HG03060 (cell line): ENCODE measurements around the gene MYH7.

ENCODE experiments used
- ATAC-seq: cut with Tn5 transposase; IDR thresholded peaks from one replicate; pipeline ENCODE4 v1.9.1; 2021; ENCODE audit warnings: low read depth, moderate number of reproducible peaks; ENCODE audit not compliant: unreplicated experiment

The MYH7 gene

DNA sequence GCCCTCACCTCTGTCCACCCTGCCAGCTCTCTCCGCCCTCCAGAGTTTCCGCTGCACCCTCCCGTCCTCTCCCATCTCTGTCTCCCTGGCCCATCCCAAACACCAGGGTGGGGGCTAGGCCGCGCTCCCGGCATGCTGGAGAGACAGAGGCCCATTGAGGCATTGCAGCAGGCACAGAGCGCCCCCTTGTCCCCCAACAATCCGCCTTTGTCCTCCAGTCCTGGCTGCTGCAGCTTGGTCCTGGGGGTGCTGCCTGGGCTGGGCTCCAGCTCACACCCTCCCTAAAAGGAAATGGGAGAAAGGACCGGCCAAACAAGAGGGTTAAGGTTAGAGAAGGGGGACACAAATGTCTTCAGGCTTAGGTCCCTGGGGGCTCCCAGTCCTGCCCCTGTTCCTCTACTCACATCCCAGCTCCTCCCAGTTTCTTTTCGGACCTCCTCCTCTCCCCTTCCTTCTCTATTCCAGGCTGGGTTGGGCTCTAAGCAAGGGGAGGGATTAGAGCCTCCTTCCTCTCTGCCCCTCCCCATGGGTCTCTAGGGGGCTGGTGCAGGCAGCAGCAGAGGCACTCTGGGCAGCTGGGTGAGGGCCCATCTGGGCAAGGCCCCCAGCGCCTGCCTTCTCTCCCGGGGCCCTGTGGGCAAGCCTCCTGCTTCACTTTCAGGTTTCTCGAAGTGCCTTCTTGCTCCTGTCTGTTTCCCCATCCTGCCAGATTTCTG is 58.8 kb downstream of the MYH7 start, which contains the start of gene CMTM5:
TSS of gene CMTM5 (plus strand) at position 565 of the 716 bp plus-strand sequence. CDS start 206 bp downstream, outside the sequence.
- ATAC-seq = no peak

GRCh38 chr14:23375527-23376251 is 59.8 kb downstream of the MYH7 start:
- ATAC-seq = no peak

DNA sequence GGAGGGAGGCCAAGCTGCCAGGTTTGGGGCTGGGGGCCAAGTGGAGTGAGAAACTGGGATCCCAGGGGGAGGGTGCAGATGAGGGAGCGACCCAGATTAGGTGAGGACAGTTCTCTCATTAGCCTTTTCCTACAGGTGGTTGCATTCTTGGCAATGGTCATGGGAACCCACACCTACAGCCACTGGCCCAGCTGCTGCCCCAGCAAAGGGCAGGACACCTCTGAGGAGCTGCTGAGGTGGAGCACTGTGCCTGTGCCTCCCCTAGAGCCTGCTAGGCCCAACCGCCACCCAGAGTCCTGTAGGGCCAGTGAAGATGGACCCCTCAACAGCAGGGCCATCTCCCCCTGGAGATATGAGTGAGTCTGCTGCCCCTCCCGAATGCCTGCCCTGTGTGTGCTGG is 62.4 kb downstream of the MYH7 start:
- ATAC-seq = no peak

- no peak for ATAC-seq
Measured at GRCh38 chr14:23372509-23372908, 63.0 kb downstream of the MYH7 start, which contains the start of gene IL25. Gene IL25 (plus strand): TSS chr14:23372809.

GRCh38 chr14:23371865-23372264 is 63.6 kb downstream of the MYH7 start:
- no peak for ATAC-seq

DNA sequence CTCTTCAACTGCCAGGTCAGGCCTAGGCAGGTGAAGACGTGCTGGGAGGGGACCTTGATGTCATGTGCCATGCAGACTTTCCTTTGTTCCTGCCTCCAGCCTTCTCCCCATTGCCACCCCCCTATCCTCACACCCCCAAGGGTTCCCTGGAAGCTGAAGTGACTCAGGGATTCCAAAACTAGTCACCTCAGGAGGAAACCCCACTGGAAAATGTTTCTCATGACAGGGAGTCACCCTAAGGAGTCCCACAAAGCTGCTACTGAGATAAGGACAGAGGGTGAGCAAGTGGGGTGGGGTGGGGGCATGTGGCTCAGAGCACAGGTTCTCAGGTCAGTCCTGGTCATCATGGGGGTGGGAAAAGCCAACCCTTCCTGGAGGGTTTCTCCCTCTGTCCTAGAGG is 65.2 kb downstream of the MYH7 start:
- ATAC-seq = no peak

- no peak for ATAC-seq
Measured at GRCh38 chr14:23366426-23366921, 69.0 kb downstream of the MYH7 start.

GRCh38 chr14:23365732-23366425 is 69.6 kb downstream of the MYH7 start:
- no peak for ATAC-seq

GRCh38 chr14:23365036-23365731 is 70.3 kb downstream of the MYH7 start, which contains the start of gene EFS:
Gene EFS (minus strand): TSS chr14:23365172. CDS start chr14:23365025, 147 bp downstream.
- no peak for ATAC-seq

DNA sequence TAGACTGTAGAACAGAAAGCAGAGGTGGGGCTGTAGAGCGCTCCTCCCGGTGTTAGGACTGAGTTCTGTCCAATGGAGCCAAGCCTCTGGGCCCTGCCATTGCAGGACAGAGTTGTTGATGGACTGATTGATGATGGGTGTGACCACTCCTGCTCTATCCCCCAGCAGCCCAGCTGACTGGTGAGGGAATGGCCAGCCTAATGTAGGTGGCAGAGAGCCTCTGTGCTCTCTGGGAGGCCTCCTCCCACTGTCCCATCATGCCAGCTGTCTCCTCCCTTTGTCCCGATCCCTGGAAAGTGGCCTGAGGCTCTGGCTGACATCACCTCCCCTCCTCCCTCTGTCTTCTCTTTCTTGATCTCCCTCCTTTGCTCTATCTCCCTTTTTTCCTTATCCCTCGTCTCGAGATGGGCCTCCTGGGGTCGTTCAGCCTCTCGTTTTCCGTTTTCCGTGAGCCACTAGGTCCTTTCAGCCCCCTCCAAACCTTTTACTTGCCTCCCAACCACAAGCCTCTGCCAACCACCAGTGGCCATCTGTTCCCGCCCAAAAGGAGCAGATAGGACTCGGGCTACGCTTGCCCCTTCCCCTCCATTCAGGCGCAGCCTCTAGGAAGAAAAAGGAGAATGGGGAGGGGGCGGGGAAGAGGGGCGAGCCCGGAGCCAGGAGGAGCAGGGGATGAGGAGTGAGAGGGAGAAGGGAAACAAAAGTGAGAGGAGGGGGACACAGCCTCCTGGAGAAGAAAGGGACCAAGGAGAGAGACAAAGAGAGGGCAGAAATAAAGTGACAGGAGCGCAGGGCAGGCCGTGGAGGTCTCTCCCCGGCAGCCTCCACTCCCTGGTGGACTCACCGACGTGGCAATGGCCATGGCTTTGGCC is 71.1 kb downstream of the MYH7 start:
- ATAC-seq = no peak
